Measurements from ENCODE around the gene SELENON. TPM values are rescaled to one million over a fixed set of nuclear protein-coding genes. Genes with fewer than 3 reads are reported as not detected.

SELENON gene
- total and polyA plus RNA-seq, 2 of the 13 experiments (the other 11 are each of a cell fraction or from before 2014, with no cell fraction given) = 3.8 to 8.0 TPM

DNA sequence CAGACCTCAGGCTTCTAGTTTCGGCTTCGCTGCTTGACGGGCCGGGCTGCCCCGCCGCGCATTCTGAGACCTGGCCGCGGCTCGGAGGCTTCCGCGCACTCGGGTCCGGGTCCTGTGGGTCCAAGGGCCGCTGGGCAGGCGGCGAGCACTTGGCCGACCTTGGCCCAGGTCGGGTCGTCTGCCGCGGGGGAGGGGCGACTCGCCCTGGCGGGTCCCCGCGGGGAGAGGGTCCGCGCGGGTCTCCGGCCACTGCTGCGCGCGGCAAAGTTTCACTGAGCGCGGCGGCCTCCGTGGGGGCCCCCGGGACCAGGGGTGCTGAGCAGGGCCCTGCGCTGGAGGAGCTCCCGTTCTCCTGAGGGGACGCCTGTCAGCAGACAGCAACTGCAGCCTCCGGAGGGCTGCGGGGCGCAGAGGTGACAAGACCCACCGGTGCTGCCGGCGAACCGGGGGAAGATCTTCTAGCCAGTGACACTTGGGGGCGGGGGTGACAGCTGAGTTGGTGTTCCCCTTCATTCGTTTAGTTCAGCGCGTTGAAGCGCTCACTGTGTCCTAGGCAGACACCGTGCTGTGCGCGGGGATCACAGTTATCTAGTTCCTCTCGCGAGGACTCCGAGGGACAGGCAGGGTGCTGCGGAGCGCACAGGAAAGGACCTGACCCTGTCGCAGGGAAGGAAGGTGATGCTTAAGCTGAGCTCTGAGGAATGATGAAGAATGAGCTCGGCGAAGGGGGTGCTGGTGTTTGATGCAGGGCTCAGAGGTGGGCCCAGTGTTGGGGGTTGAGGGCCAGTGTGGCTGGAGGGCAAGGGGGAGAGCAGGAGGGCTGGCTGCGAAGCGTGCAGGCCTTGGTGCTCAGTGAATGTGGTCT is 20.5 kb downstream of the SELENON start (continued):
- TF ChIP-seq, protein P1, sequence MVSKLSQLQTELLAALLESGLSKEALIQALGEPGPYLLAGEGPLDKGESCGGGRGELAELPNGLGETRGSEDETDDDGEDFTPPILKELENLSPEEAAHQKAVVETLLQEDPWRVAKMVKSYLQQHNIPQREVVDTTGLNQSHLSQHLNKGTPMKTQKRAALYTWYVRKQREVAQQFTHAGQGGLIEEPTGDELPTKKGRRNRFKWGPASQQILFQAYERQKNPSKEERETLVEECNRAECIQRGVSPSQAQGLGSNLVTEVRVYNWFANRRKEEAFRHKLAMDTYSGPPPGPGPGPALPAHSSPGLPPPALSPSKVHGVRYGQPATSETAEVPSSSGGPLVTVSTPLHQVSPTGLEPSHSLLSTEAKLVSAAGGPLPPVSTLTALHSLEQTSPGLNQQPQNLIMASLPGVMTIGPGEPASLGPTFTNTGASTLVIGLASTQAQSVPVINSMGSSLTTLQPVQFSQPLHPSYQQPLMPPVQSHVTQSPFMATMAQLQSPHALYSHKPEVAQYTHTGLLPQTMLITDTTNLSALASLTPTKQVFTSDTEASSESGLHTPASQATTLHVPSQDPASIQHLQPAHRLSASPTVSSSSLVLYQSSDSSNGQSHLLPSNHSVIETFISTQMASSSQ (IDR thresholded peaks at IDR 0.05; ENCODE audit: low read depth) = no peak
- TF ChIP-seq, protein P1 (CRISPR knock-in tag; IDR thresholded peaks at IDR 0.05; ENCODE audit: borderline replicate concordance) = no peak; the same call in 1 of the 2 replicates
- TF ChIP-seq, protein P2, sequence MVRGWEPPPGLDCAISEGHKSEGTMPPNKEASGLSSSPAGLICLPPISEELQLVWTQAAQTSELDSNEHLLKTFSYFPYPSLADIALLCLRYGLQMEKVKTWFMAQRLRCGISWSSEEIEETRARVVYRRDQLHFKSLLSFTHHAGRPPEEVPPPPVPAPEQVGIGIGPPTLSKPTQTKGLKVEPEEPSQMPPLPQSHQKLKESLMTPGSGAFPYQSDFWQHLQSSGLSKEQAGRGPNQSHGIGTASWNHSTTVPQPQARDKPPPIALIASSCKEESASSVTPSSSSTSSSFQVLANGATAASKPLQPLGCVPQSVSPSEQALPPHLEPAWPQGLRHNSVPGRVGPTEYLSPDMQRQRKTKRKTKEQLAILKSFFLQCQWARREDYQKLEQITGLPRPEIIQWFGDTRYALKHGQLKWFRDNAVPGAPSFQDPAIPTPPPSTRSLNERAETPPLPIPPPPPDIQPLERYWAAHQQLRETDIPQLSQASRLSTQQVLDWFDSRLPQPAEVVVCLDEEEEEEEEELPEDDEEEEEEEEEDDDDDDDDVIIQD (CRISPR knock-in tag; IDR thresholded peaks at IDR 0.05; ENCODE audit: low read depth) = no peak
- TF ChIP-seq ZNF17 (CRISPR knock-in tag; IDR thresholded peaks at IDR 0.05) (no peak), ZNF496 (CRISPR knock-in tag; IDR thresholded peaks at IDR 0.05; ENCODE audit: insufficient replicate concordance) (no peak), SOX5 (CRISPR knock-in tag; IDR thresholded peaks at IDR 0.05; ENCODE audit: borderline replicate concordance) (no peak), RAD21 (CRISPR knock-in tag; IDR thresholded peaks at IDR 0.05) (no peak; the same call in 1 of the 2 replicates), ZSCAN12 (CRISPR knock-in tag; IDR thresholded peaks at IDR 0.05) (no peak), ZNF329 (CRISPR knock-in tag; IDR thresholded peaks at IDR 0.05; ENCODE audit: low read depth) (no peak; the same call in 1 of the 2 replicates), ZNF430 (CRISPR knock-in tag; IDR thresholded peaks at IDR 0.05) (peak; percentile 30; the same call in 1 of the 2 replicates), CENPX (CRISPR knock-in tag; IDR thresholded peaks at IDR 0.05) (no peak), PHF5A (CRISPR knock-in tag; IDR thresholded peaks at IDR 0.05; ENCODE audit: low read depth, unreplicated experiment) (no peak), REPIN1 (CRISPR knock-in tag; IDR thresholded peaks at IDR 0.05; ENCODE audit: borderline replicate concordance, low read depth) (no peak), KLF16 (CRISPR knock-in tag; IDR thresholded peaks at IDR 0.05) (no peak), ASH2L (IDR thresholded peaks at IDR 0.05; ENCODE audit: insufficient read length, low read depth, low read length) (peak; percentile 81)
- TF ChIP-seq, protein P3, sequence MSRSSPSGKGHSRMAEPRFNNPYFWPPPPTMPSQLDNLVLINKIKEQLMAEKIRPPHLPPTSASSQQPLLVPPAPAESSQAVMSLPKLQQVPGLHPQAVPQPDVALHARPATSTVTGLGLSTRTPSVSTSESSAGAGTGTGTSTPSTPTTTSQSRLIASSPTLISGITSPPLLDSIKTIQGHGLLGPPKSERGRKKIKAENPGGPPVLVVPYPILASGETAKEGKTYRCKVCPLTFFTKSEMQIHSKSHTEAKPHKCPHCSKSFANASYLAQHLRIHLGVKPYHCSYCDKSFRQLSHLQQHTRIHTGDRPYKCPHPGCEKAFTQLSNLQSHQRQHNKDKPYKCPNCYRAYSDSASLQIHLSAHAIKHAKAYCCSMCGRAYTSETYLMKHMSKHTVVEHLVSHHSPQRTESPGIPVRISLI (CRISPR knock-in tag; IDR thresholded peaks at IDR 0.05; ENCODE audit: borderline replicate concordance) = no peak
